ENCODE measurements around the gene JUN.

JUN gene

DNA sequence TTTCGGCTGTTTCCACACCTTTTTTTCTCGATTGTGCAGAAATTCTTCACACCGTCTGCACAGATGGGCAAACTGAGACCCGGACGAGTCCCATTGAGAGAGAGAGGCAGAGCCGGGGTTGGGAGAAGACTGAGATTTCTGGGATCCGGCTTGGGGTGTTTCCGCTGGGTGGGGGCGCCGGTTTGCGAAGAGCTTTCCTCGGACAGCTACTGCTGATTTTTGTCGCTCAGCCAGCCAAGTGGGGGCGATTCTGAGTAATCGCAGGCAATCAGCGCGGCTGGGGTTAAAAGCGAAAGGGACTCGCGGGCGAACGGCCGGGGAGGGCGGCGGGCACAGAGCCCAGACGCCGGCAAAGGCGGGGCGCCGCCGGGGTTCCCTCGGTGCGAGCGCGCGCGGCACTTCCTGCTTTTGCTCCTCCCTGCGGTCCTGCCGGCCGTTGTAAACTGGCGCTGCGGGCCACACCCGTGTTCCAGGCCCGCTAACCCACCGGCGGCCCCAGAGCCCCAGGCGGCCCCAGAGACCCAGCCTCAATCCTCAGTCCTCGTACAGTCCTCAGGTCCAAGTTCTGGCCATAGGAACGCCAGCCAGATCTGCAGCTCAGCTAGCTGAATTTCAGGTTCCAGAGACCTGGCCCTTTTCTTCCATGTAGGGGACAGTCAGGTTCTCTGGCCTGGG lies 32.4 kb upstream of the JUN start:
- Histone ChIP-seq H3K27me3 (ENCODE audit: low read depth, low read length) (no peaks in the 10 kb centered on the region), H3K4me3 (ENCODE audit: low read depth in 1 of 2, low read length in 2 of 2) (peak overlapping the region; percentile 72 to 77), H3K9me3 (ENCODE audit: control insufficient read depth in 1 of 2, low read length in 2 of 2) (no peaks in the 10 kb centered on the region), H3K36me3 (ENCODE audit: control insufficient read depth in 1 of 2, insufficient read depth in 2 of 2, low read length in 2 of 2) (no peaks in the 10 kb centered on the region), H3K4me1 (ENCODE audit: control insufficient read depth in 1 of 2, insufficient read depth in 2 of 2, low read length in 2 of 2) (peaks cover 0 to 4% of the 10 kb centered on the region in 2 donors), H3K27ac (ENCODE audit: low read length) (peak overlapping the region; percentile 92)

DNA sequence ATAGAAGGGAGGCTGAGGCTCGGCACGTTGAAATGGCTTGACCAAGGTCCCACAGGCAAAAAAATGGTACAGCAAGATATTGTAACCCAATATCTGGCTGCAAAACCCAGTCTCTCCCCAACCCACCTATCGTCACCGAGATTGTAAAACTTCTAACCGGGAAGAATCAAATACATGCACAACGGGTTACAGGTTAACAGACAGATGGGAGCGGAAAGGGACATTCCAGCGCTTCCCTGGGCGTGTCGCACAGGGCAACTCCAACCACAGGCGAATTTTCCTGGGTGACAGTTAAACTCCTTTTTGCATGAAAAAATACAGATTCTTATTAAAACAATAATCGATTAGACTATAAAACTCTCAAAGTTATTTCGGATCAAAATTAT lies 31.8 kb upstream of the JUN start:
- peak overlapping the region; percentile 92 for H3K27ac ChIP-seq (ENCODE audit: low read length)
- peaks cover 0 to 4% of the 10 kb centered on the region in 2 donors for H3K4me1 ChIP-seq (ENCODE audit: control insufficient read depth in 1 of 2, insufficient read depth in 2 of 2, low read length in 2 of 2)

DNA sequence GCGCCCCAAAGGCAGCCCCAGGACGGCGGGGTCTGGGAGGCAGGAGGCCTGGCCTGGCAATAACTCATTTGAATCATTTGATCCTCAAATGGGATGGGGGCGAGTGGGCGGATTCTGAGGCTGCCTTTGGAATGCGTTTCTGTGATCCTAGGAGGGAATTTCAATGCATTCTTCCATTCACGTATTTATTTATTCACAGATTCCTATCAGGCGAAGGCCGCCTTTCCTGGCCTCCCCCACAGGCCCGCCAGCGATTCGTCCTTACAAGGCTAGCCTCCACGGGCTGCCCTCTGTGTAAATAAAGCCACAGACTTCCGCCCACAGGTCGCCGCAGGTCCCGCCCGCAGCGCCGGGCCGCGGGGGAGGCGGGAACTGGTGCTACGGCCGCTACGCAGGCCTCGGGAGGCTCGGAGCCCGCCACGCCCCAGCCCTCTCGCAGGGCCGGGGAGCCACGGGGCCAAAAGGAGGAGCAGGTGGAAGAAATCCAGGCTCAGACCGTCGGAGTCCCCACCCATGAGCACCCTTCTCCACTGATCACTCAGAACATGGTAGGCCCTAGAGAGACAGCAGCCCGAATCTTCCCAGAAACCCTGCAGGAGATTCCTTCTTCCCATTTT lies 31.3 kb upstream of the JUN start:
- Histone ChIP-seq H3K4me1 (ENCODE audit: control insufficient read depth in 1 of 2, insufficient read depth in 2 of 2, low read length in 2 of 2) (peaks cover 0 to 4% of the 10 kb centered on the region in 2 donors), H3K4me3 (ENCODE audit: low read depth in 1 of 2, low read length in 2 of 2) (peak overlapping the region; percentile 72 to 77), H3K27ac (ENCODE audit: low read length) (peak overlapping the region; percentile 92), H3K9me3 (ENCODE audit: control insufficient read depth in 1 of 2, low read length in 2 of 2) (no peaks in the 10 kb centered on the region), H3K36me3 (ENCODE audit: control insufficient read depth in 1 of 2, insufficient read depth in 2 of 2, low read length in 2 of 2) (no peaks in the 10 kb centered on the region), H3K27me3 (ENCODE audit: low read depth, low read length) (no peaks in the 10 kb centered on the region)

More for the DNA sequence above, 31.8 kb upstream of the JUN start:
- no peaks in the 10 kb centered on the region for H3K9me3 ChIP-seq (ENCODE audit: control insufficient read depth in 1 of 2, low read length in 2 of 2)
- no peaks in the 10 kb centered on the region for H3K27me3 ChIP-seq (ENCODE audit: low read depth, low read length)
- peak overlapping the region; percentile 72 to 77 for H3K4me3 ChIP-seq (ENCODE audit: low read depth in 1 of 2, low read length in 2 of 2)
- no peaks in the 10 kb centered on the region for H3K36me3 ChIP-seq (ENCODE audit: control insufficient read depth in 1 of 2, insufficient read depth in 2 of 2, low read length in 2 of 2)

DNA sequence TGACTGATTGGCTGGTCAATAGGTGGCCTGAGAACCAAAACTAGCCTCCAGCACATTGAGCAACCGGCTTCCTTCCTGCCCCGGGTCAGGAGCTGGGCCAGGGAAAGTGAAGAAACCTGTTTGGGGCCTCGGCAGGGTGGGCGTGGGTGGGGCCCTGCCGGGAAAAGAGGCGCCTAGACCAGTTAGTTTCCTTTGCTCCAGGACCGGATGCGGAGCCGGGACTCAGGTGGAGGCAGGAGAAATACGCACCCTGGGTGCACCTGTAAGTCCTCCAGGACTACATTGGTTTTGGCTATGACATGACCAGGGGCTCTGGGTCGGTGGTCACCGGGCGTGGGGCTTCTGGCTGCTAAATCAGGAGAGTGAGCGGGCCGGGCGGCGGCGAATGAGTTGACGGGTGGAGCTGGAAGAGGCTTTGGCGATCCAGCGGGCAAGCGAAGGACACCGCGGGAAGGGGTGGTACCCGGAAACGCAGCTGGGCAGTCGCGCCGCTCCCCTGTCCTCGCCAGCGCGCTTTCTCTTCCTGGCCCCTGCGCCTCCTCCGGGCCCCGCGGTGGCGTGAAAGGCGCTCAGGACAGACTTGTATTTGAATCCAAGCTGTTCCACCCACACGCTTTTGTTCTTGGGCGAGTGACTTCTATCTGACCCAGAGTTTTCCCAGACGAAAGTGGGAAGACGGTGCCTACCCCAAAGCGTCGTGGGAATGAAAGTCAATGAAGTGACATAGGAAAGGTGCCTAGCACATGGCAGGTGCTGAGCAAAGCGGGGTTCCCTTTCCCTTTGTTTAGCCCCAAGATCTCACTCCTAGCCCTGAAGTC lies 30.6 kb upstream of the JUN start:
- no peaks in the 10 kb centered on the region for H3K36me3 ChIP-seq (ENCODE audit: control insufficient read depth in 1 of 2, insufficient read depth in 2 of 2, low read length in 2 of 2)
- peak overlapping the region; percentile 92 for H3K27ac ChIP-seq (ENCODE audit: low read length)
- H3K9me3 ChIP-seq (ENCODE audit: control insufficient read depth in 1 of 2, low read length in 2 of 2), result no peaks in the 10 kb centered on the region
- peak overlapping the region in 1 of 2 donors; percentile 77 for H3K4me3 ChIP-seq (ENCODE audit: low read depth in 1 of 2, low read length in 2 of 2)
- peaks cover 0 to 4% of the 10 kb centered on the region in 2 donors for H3K4me1 ChIP-seq (ENCODE audit: control insufficient read depth in 1 of 2, insufficient read depth in 2 of 2, low read length in 2 of 2)
- no peaks in the 10 kb centered on the region for H3K27me3 ChIP-seq (ENCODE audit: low read depth, low read length)

DNA sequence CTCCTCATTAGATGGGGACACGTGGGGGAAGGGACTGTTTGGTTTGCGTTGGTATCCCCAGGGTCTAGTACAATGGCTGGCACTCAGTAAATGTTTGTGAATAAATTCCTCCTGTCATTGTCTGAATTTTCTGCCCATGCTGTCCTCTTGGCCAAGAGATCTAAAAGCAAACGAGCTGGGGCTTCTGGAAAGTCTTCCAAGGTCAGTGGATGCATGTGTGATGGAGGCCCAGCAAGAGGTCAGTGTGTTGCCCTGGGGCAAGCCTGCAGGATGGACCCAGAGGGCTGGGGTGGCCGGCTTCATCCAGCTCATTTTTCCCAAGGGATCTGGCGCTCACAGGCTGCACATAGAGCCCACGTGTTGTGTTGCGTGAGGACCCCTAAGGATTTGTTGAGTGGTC lies 30.0 kb upstream of the JUN start:
- no peaks in the 10 kb centered on the region for H3K9me3 ChIP-seq (ENCODE audit: control insufficient read depth in 1 of 2, low read length in 2 of 2)
- no peak overlapping the region for H3K4me3 ChIP-seq (ENCODE audit: low read depth in 1 of 2, low read length in 2 of 2)
- peak overlapping the region; percentile 42 for H3K27ac ChIP-seq (ENCODE audit: low read length)
- H3K36me3 ChIP-seq (ENCODE audit: control insufficient read depth in 1 of 2, insufficient read depth in 2 of 2, low read length in 2 of 2), result no peaks in the 10 kb centered on the region
- peaks cover 0 to 4% of the 10 kb centered on the region in 2 donors for H3K4me1 ChIP-seq (ENCODE audit: control insufficient read depth in 1 of 2, insufficient read depth in 2 of 2, low read length in 2 of 2)
- H3K27me3 ChIP-seq (ENCODE audit: low read depth, low read length), result no peaks in the 10 kb centered on the region

DNA sequence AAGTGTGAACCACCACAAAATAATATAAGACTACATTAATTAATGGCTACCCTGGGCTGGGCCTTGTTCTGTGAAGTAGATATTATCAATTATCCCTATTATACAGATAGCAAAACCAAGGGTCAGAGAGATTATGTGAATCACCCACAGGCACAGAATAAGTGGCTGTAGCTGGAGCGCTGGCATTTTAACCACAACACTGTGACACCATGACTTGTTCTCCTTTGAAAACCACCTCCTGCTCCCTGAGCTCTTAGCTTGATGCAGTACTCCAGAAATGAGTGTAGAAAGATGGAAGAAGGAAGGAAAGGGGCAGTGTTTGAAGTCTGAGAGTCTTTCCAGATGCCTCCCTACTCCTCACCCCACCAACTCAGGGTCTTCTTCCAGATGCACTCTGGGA lies 29.5 kb upstream of the JUN start:
- H3K4me1 ChIP-seq (ENCODE audit: control insufficient read depth in 1 of 2, insufficient read depth in 2 of 2, low read length in 2 of 2), result peaks cover 0 to 4% of the 10 kb centered on the region in 2 donors
- H3K27me3 ChIP-seq (ENCODE audit: low read depth, low read length), result no peaks in the 10 kb centered on the region
- peak overlapping the region; percentile 42 for H3K27ac ChIP-seq (ENCODE audit: low read length)
- H3K9me3 ChIP-seq (ENCODE audit: control insufficient read depth in 1 of 2, low read length in 2 of 2), result no peaks in the 10 kb centered on the region
- H3K36me3 ChIP-seq (ENCODE audit: control insufficient read depth in 1 of 2, insufficient read depth in 2 of 2, low read length in 2 of 2), result no peaks in the 10 kb centered on the region
- no peak overlapping the region for H3K4me3 ChIP-seq (ENCODE audit: low read depth in 1 of 2, low read length in 2 of 2)

DNA sequence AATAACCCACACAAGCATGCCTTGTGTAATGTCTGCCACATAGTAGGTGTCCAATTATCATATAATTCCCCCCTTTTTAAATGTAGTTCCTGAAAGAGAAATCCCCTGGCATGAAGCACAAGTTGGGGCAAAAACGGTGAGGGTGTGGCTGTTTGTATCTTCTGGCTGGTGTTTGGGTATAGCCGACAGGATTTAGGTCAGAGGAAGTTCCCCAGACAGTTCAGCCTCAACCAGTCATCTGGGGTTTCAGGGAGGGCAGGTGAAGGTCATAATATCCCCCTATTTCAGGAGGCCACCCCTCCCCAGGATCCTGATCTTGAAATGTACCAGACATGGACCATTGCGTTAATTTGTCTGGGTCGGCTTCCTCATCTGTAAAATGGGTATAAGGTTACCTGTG lies 29.1 kb upstream of the JUN start:
- no peak overlapping the region for H3K4me3 ChIP-seq (ENCODE audit: low read depth in 1 of 2, low read length in 2 of 2)
- peak overlapping the region; percentile 42 for H3K27ac ChIP-seq (ENCODE audit: low read length)
- peaks cover 0 to 4% of the 10 kb centered on the region in 2 donors for H3K4me1 ChIP-seq (ENCODE audit: control insufficient read depth in 1 of 2, insufficient read depth in 2 of 2, low read length in 2 of 2)
- no peaks in the 10 kb centered on the region for H3K36me3 ChIP-seq (ENCODE audit: control insufficient read depth in 1 of 2, insufficient read depth in 2 of 2, low read length in 2 of 2)
- H3K27me3 ChIP-seq (ENCODE audit: low read depth, low read length), result no peaks in the 10 kb centered on the region
- H3K9me3 ChIP-seq (ENCODE audit: control insufficient read depth in 1 of 2, low read length in 2 of 2), result no peaks in the 10 kb centered on the region

DNA sequence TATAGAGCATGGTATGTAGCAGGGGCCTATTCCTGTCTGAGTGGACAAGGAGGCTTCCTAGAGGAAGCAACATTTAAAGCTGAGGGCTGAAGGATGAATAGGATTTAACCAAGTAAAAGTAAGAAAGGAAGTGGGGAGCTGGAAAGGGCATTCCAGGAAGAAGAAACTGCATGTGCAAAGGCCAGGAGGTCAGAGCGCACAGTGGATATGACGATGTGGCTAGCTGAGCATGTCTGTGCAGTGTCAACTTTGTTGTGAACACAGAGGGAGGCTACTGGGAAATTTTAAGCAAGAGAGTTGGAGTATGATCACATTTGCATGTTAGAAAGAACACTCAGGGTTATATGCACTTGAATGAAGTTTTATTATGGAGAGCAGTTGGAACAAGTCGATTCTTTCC lies 28.6 kb upstream of the JUN start:
- Histone ChIP-seq H3K4me3 (ENCODE audit: low read depth in 1 of 2, low read length in 2 of 2) (no peak overlapping the region), H3K4me1 (ENCODE audit: control insufficient read depth in 1 of 2, insufficient read depth in 2 of 2, low read length in 2 of 2) (peaks cover 0 to 4% of the 10 kb centered on the region in 2 donors), H3K27ac (ENCODE audit: low read length) (no peak overlapping the region), H3K9me3 (ENCODE audit: control insufficient read depth in 1 of 2, low read length in 2 of 2) (no peaks in the 10 kb centered on the region), H3K36me3 (ENCODE audit: control insufficient read depth in 1 of 2, insufficient read depth in 2 of 2, low read length in 2 of 2) (no peaks in the 10 kb centered on the region), H3K27me3 (ENCODE audit: low read depth, low read length) (no peaks in the 10 kb centered on the region)

DNA sequence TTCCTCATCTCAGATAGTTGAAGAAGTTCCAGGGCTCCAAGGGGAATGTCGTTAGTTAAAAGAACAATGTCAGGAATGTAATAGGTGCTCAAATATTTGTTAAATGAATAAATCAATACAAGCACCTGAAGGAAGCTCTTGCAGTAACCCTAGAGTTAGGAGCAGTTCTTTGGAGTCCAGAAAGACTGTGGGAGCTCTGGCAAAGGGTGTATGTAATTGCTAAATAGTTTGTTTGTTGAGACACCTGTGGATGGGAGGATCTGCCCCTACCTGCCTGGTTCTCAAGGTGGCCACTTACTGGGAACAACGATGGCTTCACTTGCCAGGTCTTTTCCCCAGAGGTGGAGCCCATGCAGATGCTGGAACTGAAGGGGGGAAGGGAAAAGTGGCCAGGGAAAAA lies 27.5 kb upstream of the JUN start:
- Histone ChIP-seq H3K4me3 (ENCODE audit: low read depth in 1 of 2, low read length in 2 of 2) (no peak overlapping the region), H3K9me3 (ENCODE audit: control insufficient read depth in 1 of 2, low read length in 2 of 2) (no peaks in the 10 kb centered on the region), H3K4me1 (ENCODE audit: control insufficient read depth in 1 of 2, insufficient read depth in 2 of 2, low read length in 2 of 2) (no peaks in the 10 kb centered on the region), H3K27ac (ENCODE audit: low read length) (no peak overlapping the region), H3K36me3 (ENCODE audit: control insufficient read depth in 1 of 2, insufficient read depth in 2 of 2, low read length in 2 of 2) (no peaks in the 10 kb centered on the region), H3K27me3 (ENCODE audit: low read depth, low read length) (no peaks in the 10 kb centered on the region)

DNA sequence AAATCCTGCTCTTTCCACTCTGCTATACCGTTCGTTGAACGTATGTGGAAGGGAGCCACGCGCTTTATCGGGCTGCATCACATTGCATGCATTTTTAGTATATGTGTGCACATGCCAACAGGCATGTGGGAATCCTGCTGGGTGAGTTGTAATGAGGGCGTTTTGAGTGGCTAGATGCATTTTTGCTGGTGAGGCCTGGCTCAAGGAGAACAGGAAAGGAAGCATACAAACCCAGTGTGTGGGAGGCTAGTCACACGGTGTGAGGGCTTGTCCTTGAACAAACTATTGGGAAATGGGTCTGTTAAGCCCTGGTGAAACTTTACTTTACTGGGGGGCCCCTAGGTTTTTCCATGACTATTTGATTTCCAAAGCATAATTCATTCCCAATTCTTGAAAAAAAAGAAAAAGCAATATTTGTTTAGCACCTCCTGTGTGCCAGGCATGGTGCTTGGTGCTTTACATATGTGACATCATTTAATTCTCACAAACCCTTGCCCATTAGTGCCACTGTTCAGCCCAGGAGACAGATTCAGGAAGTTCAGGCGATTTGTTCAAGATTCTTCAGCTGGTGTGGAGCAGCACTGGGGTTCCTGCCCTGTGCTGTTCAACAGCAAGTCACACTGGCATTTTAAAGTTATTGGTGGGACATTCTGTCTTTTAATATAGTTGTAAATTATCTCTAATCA lies 25.6 kb upstream of the JUN start:
- Histone ChIP-seq H3K9me3 (ENCODE audit: control insufficient read depth in 1 of 2, low read length in 2 of 2) (no peaks in the 10 kb centered on the region), H3K36me3 (ENCODE audit: control insufficient read depth in 1 of 2, insufficient read depth in 2 of 2, low read length in 2 of 2) (no peaks in the 10 kb centered on the region), H3K4me1 (ENCODE audit: control insufficient read depth in 1 of 2, insufficient read depth in 2 of 2, low read length in 2 of 2) (no peaks in the 10 kb centered on the region), H3K4me3 (ENCODE audit: low read depth in 1 of 2, low read length in 2 of 2) (no peak overlapping the region), H3K27ac (ENCODE audit: low read length) (no peak overlapping the region), H3K27me3 (ENCODE audit: low read depth, low read length) (no peaks in the 10 kb centered on the region)

DNA sequence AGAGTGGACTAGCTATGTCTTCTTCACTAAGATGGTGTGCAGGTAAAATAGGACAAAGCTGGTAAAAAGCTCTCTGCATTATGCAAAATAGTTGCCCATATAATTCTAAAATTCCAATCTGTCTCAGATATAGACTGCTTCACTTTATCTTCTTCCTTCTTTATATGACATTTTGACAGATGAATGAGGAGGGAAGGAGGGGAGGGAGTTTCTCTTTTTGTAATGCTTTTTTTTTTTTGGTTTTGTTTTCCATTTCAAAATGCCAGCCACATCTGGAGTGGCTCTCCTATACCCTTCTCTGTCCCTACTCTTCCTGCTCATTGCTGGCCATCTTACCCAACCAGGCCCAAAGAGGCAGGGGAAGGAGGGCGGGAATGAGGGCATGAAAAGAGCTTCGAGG lies 24.2 kb upstream of the JUN start:
- Histone ChIP-seq H3K27ac (ENCODE audit: low read length) (no peak overlapping the region), H3K4me1 (ENCODE audit: control insufficient read depth in 1 of 2, insufficient read depth in 2 of 2, low read length in 2 of 2) (no peaks in the 10 kb centered on the region), H3K4me3 (ENCODE audit: low read depth in 1 of 2, low read length in 2 of 2) (no peak overlapping the region), H3K9me3 (ENCODE audit: control insufficient read depth in 1 of 2, low read length in 2 of 2) (no peaks in the 10 kb centered on the region), H3K27me3 (ENCODE audit: low read depth, low read length) (no peaks in the 10 kb centered on the region), H3K36me3 (ENCODE audit: control insufficient read depth in 1 of 2, insufficient read depth in 2 of 2, low read length in 2 of 2) (no peaks in the 10 kb centered on the region)
